ENCODE data around the gene RBPJL. TPM values are rescaled to one million over a fixed set of nuclear protein-coding genes. Genes with fewer than 3 reads are reported as not detected.
"Not testable (repeated sequence)": the region's sequence is repeated elsewhere in the genome, so short reads cannot be mapped to it uniquely, and the experiment has no call there.

RBPJL gene
- total RNA-seq, 1 experiment from 2014 or later = not detected

DNA sequence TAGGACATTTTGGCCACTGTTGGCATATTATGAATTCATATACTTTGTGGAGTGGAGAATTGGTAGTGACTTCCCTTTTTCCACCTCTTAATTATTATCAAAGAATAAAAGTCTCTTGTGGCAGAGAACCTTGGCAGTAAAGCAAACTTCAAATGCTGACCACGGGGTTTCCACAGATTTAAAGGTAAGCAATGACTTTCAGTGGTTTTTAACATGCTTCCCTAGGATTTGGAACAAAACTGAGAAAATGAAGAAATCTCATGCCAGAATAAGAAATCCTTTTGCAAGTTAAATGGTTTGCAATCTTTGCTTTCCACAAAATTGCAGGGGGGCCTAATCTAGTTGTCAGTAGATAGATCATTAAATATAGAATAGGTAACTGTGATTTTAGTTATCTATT, 43.6 kb downstream of the RBPJL start:
- POLR2A ChIA-PET (ENCODE audit: unreplicated experiment) = no interaction called here
- peaks cover 33% of the 10 kb centered on the region for H3K4me1 ChIP-seq (replicated peaks; ENCODE audit: insufficient read depth)
- CTCF ChIA-PET = interaction anchor here (0.6 kb wide), 1 partner anchor 77 kb away, joined by 3 read pairs; no protein-coding TSS in a partner anchor
- intact Hi-C loops (cut with micrococcal nuclease; ENCODE audit: unreplicated experiment) = no loop called here
- H3K27ac ChIP-seq = no peak overlapping the region
- peaks cover 27% of the 10 kb centered on the region for H3K79me2 ChIP-seq (ENCODE audit: low read depth)
- peaks cover 6% of the 10 kb centered on the region; the same call in 1 of the 2 replicates for H4K20me1 ChIP-seq (ENCODE audit: insufficient read depth)
- H3K9me3 ChIP-seq (ENCODE audit: insufficient read depth, low read depth) = no peaks in the 10 kb centered on the region
- no peaks in the 10 kb centered on the region for H3K27me3 ChIP-seq (ENCODE audit: insufficient read depth, low read depth)
- DNase-seq = no peak
- TF ChIP-seq, protein P1, sequence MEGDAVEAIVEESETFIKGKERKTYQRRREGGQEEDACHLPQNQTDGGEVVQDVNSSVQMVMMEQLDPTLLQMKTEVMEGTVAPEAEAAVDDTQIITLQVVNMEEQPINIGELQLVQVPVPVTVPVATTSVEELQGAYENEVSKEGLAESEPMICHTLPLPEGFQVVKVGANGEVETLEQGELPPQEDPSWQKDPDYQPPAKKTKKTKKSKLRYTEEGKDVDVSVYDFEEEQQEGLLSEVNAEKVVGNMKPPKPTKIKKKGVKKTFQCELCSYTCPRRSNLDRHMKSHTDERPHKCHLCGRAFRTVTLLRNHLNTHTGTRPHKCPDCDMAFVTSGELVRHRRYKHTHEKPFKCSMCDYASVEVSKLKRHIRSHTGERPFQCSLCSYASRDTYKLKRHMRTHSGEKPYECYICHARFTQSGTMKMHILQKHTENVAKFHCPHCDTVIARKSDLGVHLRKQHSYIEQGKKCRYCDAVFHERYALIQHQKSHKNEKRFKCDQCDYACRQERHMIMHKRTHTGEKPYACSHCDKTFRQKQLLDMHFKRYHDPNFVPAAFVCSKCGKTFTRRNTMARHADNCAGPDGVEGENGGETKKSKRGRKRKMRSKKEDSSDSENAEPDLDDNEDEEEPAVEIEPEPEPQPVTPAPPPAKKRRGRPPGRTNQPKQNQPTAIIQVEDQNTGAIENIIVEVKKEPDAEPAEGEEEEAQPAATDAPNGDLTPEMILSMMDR (conservative IDR thresholded peaks at IDR 0.05) = no peak
- no peak for TF ChIP-seq EZH2 (IDR thresholded peaks at IDR 0.05; ENCODE audit: low read depth)
- H3K9me2 ChIP-seq (ENCODE audit: insufficient read depth) = no peaks in the 10 kb centered on the region
- H3K4me2 ChIP-seq = no peak overlapping the region
- peaks cover 46% of the 10 kb centered on the region for H3F3A ChIP-seq (ENCODE audit: insufficient read depth, low read depth)
- H3K36me3 ChIP-seq (ENCODE audit: low read depth) = no peaks in the 10 kb centered on the region
- H3K4me3 ChIP-seq = no peak overlapping the region
- no peak overlapping the region for H2AFZ ChIP-seq
- no TSS peak for BruUV-seq (replicated peaks)

DNA sequence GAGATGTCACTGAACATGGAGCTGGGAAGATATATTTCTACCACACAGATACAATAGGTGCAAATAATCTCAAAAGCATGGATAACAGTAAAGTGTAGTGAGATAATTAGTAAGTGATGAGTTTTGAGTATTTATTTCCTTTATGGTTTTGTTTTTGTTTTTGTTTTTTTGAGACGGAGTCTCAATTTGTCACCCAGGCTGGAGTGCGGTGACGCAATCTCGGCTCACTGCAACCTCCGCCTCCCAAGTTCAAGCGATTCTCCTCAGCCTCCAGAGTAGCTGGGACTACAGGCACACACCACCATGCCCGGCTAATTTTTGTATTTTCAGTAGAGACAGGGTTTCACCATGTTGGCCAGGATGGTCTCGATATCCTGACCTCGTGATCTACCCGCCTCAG, 44.2 kb downstream of the RBPJL start:
- Histone ChIP-seq H3K4me1 (replicated peaks; ENCODE audit: insufficient read depth) (peaks cover 33% of the 10 kb centered on the region), H3F3A (ENCODE audit: insufficient read depth, low read depth) (peaks cover 47% of the 10 kb centered on the region), H3K79me2 (ENCODE audit: low read depth) (peaks cover 23% of the 10 kb centered on the region)
- H3K27ac ChIP-seq; POLR2A ChIA-PET (ENCODE audit: unreplicated experiment); H3K4me3 ChIP-seq; H3K9me3 ChIP-seq (ENCODE audit: insufficient read depth, low read depth); DNase-seq; H2AFZ ChIP-seq; intact Hi-C loops (cut with micrococcal nuclease; ENCODE audit: unreplicated experiment); H4K20me1 ChIP-seq (ENCODE audit: insufficient read depth); H3K36me3 ChIP-seq (ENCODE audit: low read depth); H3K9me2 ChIP-seq (ENCODE audit: insufficient read depth); H3K27me3 ChIP-seq (ENCODE audit: insufficient read depth, low read depth); H3K4me2 ChIP-seq; BruUV-seq (replicated peaks): not testable (repeated sequence)
- CTCF ChIA-PET = interaction anchor here (0.6 kb wide), 1 partner anchor 76 kb away, joined by 3 read pairs; no protein-coding TSS in a partner anchor

DNA sequence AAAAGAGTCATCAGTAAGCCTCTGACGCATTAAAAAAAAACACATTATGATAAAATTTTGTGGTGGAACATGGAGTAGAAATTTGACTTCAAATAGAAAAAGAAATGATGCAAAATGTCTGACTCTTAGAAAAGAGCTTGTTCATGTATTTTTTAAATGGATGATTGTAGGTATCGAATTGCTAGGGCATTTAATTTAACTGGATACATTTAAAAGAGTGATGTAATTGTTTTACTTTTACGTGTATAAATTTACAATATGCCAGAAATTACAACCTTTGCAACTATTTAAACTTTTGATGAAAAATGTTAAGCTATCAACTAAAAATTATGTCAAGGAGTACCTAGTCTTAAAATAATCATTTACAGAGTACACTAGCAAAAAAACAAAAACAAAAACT, 46.1 kb downstream of the RBPJL start:
- BruUV-seq (replicated peaks) = no TSS peak
- H2AFZ ChIP-seq = no peak overlapping the region
- H3K27me3 ChIP-seq (ENCODE audit: insufficient read depth, low read depth) = no peaks in the 10 kb centered on the region
- intact Hi-C loops (cut with micrococcal nuclease; ENCODE audit: unreplicated experiment) = no loop called here
- H3K9me3 ChIP-seq (ENCODE audit: insufficient read depth, low read depth) = no peaks in the 10 kb centered on the region
- H3K79me2 ChIP-seq (ENCODE audit: low read depth) = peaks cover 4% of the 10 kb centered on the region
- H3K4me2 ChIP-seq = no peak overlapping the region
- H3K27ac ChIP-seq = no peak overlapping the region
- ChIA-PET POLR2A (ENCODE audit: unreplicated experiment) (no interaction called here), CTCF (no interaction called here)
- H3K9me2 ChIP-seq (ENCODE audit: insufficient read depth) = no peaks in the 10 kb centered on the region
- no peak for DNase-seq
- peaks cover 51% of the 10 kb centered on the region for H3F3A ChIP-seq (ENCODE audit: insufficient read depth, low read depth)
- no peaks in the 10 kb centered on the region for H3K36me3 ChIP-seq (ENCODE audit: low read depth)
- TF ChIP-seq, protein P1 (conservative IDR thresholded peaks at IDR 0.05) = no peak
- TF ChIP-seq EZH2 (IDR thresholded peaks at IDR 0.05; ENCODE audit: low read depth) = no peak
- H3K4me3 ChIP-seq = no peak overlapping the region
- peaks cover 37% of the 10 kb centered on the region for H3K4me1 ChIP-seq (replicated peaks; ENCODE audit: insufficient read depth)
- H4K20me1 ChIP-seq (ENCODE audit: insufficient read depth) = no peaks in the 10 kb centered on the region

DNA sequence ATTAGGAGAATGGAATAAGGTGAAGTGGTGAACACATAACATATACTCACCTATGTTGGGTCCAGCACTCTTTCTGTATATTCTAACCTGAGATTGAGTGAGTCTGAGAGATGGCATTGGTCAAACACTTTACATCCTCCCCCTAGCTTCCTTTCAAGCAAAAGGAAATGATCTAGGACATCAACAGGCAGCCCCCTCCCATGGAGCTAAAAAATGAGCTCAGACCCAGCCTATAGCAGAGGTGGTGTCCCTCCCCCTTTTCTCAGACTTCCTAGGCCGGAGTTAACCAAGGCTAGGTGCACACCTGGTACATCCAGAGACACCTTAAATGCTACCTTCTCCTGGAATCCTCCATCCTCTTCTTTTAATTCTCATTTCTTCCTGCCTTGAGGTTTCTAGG, 47.1 kb downstream of the RBPJL start:
- no peak overlapping the region for H3K4me3 ChIP-seq
- H3K79me2 ChIP-seq (ENCODE audit: low read depth) = no peaks in the 10 kb centered on the region
- H4K20me1 ChIP-seq (ENCODE audit: insufficient read depth) = no peaks in the 10 kb centered on the region
- H3K9me2 ChIP-seq (ENCODE audit: insufficient read depth) = no peaks in the 10 kb centered on the region
- no peak for DNase-seq
- TF ChIP-seq EZH2 (IDR thresholded peaks at IDR 0.05; ENCODE audit: low read depth) = no peak
- TF ChIP-seq, protein P1 (conservative IDR thresholded peaks at IDR 0.05) = no peak
- H3F3A ChIP-seq (ENCODE audit: insufficient read depth, low read depth) = peaks cover 57% of the 10 kb centered on the region
- no peaks in the 10 kb centered on the region for H3K9me3 ChIP-seq (ENCODE audit: insufficient read depth, low read depth)
- CTCF ChIA-PET = no interaction called here
- intact Hi-C loops (cut with micrococcal nuclease; ENCODE audit: unreplicated experiment) = no loop called here
- POLR2A ChIA-PET (ENCODE audit: unreplicated experiment) = interaction anchor here (0.5 kb wide), 1 partner anchor 417 kb away, joined by 3 read pairs; no protein-coding TSS in a partner anchor
- no TSS peak for BruUV-seq (replicated peaks)
- no peaks in the 10 kb centered on the region for H3K27me3 ChIP-seq (ENCODE audit: insufficient read depth, low read depth)
- no peak overlapping the region for H2AFZ ChIP-seq
- no peak overlapping the region for H3K27ac ChIP-seq
- H3K4me2 ChIP-seq = no peak overlapping the region
- H3K4me1 ChIP-seq (replicated peaks; ENCODE audit: insufficient read depth) = peaks cover 44% of the 10 kb centered on the region
- H3K36me3 ChIP-seq (ENCODE audit: low read depth) = no peaks in the 10 kb centered on the region
